ENCODE data around the gene MED13. TPM values are rescaled to one million over a fixed set of nuclear protein-coding genes. Genes with fewer than 3 reads are reported as not detected.

The MED13 gene
- total RNA-seq, 2 donors from 2014 or later, result 37.4 to 41.5 TPM

DNA sequence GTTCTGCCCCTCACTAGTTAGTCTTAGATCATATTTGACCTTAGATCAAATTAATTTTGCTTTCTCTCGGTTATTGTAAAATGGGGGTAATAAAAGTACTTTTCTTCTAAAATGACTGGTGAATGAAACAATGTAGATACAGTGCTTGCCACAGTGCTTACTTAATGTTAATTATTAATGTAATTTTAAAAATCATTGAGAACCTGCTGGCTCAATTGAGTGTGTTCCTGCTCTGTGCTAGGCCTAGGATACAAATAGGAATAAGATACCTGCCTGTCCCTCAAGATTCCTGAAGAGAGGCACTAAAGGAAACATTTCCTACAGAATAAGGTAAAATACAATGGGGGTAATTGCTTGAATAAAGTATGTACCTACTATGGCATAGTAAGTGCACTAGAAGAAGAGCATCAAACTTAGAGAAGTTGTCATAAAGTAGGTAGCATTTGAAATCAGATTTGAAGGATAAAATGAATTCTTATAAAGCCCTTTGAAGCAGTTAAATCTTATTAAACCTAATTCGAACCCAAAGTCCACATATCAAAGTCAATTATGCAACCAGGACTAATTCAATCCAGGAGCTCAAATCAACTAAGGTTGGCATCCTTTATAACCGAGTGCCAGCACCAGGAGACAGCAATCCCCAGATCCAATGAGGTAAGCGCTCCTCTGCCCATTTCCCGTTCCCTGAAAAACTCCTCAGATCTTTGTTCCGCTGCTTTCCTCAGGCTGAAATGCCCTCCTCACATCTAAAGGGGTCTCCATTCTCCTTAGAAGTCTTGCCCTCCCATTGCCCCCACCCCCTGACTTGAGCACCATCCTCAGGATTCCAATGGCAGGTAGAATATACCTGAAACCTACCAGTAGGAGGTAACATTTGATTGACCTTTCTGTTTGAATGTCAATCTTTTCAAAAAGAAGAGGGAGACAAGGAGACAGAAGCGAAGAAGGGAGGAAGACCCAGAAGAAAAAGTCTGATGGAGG is 2.4 kb upstream of the MED13 start:
- no peak overlapping the region for H3K4me3 ChIP-seq
- ATAC-seq (no peak), DNase-seq (no peak)
- peak overlapping the region in 3 of 4 donors; percentile 94 to 98 (median 95) for H3K27ac ChIP-seq
- H3K27me3 ChIP-seq, result no peaks in the 10 kb centered on the region
- no peak for TF ChIP-seq POLR2A (IDR thresholded peaks at IDR 0.05)
- TF ChIP-seq, protein P1, sequence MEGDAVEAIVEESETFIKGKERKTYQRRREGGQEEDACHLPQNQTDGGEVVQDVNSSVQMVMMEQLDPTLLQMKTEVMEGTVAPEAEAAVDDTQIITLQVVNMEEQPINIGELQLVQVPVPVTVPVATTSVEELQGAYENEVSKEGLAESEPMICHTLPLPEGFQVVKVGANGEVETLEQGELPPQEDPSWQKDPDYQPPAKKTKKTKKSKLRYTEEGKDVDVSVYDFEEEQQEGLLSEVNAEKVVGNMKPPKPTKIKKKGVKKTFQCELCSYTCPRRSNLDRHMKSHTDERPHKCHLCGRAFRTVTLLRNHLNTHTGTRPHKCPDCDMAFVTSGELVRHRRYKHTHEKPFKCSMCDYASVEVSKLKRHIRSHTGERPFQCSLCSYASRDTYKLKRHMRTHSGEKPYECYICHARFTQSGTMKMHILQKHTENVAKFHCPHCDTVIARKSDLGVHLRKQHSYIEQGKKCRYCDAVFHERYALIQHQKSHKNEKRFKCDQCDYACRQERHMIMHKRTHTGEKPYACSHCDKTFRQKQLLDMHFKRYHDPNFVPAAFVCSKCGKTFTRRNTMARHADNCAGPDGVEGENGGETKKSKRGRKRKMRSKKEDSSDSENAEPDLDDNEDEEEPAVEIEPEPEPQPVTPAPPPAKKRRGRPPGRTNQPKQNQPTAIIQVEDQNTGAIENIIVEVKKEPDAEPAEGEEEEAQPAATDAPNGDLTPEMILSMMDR (IDR thresholded peaks at IDR 0.05), result no peak
- H3K36me3 ChIP-seq (replicated peaks in 1 of 2; ENCODE audit: insufficient read depth in 1 of 2, low read depth in 2 of 2), result no peaks in the 10 kb centered on the region
- peaks cover 35% of the 10 kb centered on the region for H3K4me1 ChIP-seq
- 64 to 70% methylated on average over 7 of the region's 7 CpGs for WGBS, 2 donors
- H3K9me3 ChIP-seq, result no peaks in the 10 kb centered on the region
- intact Hi-C loops (cut with DNase I), result no loop called here

DNA sequence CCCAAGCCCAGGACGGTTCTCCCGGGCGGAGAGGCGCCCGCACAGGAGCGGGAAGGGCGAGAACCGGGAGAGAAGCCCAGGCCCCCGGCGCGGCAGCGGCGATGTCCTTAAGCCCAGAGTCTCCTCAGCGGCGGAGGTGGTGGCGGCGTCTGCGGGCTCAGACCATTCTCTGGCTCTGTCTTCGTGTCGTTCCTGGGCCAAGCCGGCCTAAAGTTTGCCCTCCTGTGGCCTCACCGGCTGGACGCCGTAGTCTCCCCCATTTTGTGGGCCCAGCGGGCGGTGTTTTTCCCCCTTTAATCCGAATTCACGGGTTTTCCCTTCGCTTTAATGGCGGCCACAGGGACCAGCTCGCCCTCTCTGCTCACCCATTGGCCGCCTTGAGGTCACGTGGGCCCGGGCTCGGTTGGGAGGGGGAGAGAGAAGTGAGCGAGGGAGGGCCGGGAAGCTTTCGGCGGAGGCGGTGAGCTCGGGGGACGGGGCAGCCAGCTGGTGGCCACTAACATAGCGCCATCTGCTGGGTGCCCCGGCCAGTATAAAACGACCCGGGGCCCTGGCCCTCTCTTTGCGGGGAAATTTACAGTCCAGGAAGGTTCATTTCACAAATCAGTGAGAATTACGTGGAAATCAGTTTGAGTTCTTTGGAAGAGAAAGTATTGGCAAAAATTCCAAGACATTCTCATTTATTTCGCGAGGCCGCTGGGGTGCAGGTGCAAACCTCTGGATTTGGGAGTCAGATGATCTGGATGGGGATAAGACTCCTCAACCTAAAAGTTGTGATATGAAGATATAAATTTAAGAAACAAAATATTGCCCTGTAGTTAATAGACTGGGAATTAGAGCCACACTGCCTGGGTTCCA is 762 bp upstream of the MED13 start:
- no peaks in the 10 kb centered on the region for H3K36me3 ChIP-seq (replicated peaks in 1 of 2; ENCODE audit: insufficient read depth in 1 of 2, low read depth in 2 of 2)
- ATAC-seq (peak; percentile 97), DNase-seq (peak; percentile 98)
- peaks cover 45% of the 10 kb centered on the region for H3K4me1 ChIP-seq
- H3K4me3 ChIP-seq, result peak overlapping the region; percentile 64 to 85
- intact Hi-C loops (cut with DNase I), result no loop called here
- H3K27me3 ChIP-seq, result no peaks in the 10 kb centered on the region
- WGBS, 2 donors, result 1 to 5% methylated on average over 23 to 50 of the region's 51 CpGs
- H3K9me3 ChIP-seq, result no peaks in the 10 kb centered on the region
- TF ChIP-seq, protein P1 (IDR thresholded peaks at IDR 0.05), result peak; percentile 84 to 95 (median 93)
- TF ChIP-seq POLR2A (IDR thresholded peaks at IDR 0.05), result peak; percentile 51 to 85 (median 84)
- H3K27ac ChIP-seq, result peak overlapping the region; percentile 91 to 98 (median 94)

DNA sequence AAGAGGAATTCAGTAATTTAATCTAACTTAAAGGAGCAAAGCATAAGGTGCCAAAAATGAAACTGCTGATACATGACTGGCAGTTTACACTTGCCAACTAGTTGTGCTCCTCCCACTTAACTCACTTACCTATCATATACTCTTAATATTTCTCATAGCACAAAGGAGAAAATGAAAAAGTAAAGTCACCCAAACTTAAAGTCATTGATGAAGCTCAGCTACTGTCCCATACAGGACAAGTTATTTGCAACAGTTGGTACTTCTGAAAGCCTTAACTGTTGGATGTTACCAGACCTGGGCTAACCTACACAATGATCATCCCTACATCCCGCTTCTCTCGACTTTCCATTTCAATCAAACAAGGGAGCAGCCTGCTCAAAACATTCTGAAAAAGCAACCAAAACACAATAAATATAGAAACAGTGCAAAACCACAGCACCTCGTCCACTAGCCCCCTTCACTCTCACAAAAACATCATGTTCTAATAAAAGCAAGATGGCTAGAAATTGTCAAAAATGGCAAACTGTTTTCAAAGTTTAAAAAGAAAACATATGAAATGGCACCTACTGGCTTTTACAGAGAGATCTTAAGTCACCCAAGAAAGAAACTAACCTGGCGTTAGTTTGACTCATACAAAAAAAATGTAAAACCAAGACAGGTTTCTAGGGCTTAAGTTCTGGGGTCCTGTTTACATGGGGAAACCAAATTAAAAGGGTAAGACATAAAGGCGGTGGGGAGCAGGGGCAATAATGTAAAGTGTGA is 868 bp downstream of the MED13 start:
- ATAC-seq (no peak), DNase-seq (peak in 2 of 4 donors; percentile 25 to 37)
- no peaks in the 10 kb centered on the region for H3K36me3 ChIP-seq (replicated peaks in 1 of 2; ENCODE audit: insufficient read depth in 1 of 2, low read depth in 2 of 2)
- 1% methylated on average over 5 of the region's 5 CpGs for WGBS, 2 donors
- H3K27ac ChIP-seq, result peak overlapping the region; percentile 91 to 98 (median 94)
- TF ChIP-seq, protein P1 (IDR thresholded peaks at IDR 0.05), result no peak
- TF ChIP-seq POLR2A (IDR thresholded peaks at IDR 0.05), result no peak
- H3K4me3 ChIP-seq, result peak overlapping the region; percentile 68 to 70
- intact Hi-C loops (cut with DNase I), result no loop called here
- H3K4me1 ChIP-seq, result peaks cover 61% of the 10 kb centered on the region
- H3K9me3 ChIP-seq, result no peaks in the 10 kb centered on the region
- H3K27me3 ChIP-seq, result no peaks in the 10 kb centered on the region

DNA sequence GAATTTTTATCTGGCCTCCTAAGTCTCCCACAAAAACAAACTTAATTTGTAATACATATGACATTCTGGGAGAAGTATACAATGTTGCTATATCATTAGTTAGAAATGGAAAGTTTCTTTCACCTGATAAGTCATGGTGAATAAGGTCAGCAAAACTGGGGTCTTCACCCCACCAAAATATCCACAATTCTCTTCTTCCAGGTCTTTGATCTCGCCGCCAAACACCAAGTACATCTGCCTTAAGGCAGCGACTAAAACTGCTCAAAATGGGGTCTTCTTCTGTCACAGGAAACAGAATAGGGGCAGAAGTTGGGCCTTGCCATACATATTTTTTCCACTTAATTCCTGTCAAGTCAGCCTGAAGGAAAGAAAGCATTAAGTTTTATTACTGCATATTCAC is 2.1 kb downstream of the MED13 start:
- WGBS, 2 donors, result 51 to 64% methylated on average over 3 of the region's 3 CpGs
- peaks cover 68% of the 10 kb centered on the region for H3K4me1 ChIP-seq
- H3K36me3 ChIP-seq (replicated peaks in 1 of 2; ENCODE audit: insufficient read depth in 1 of 2, low read depth in 2 of 2), result no peaks in the 10 kb centered on the region
- intact Hi-C loops (cut with DNase I), result no loop called here
- no peaks in the 10 kb centered on the region for H3K27me3 ChIP-seq
- H3K4me3 ChIP-seq, result peak overlapping the region in 1 of 2 donors; percentile 1
- H3K9me3 ChIP-seq, result no peaks in the 10 kb centered on the region
- H3K27ac ChIP-seq, result peak overlapping the region in 2 of 4 donors; percentile 1 to 95
- ATAC-seq (no peak), DNase-seq (no peak)
- no peak for TF ChIP-seq POLR2A (IDR thresholded peaks at IDR 0.05)
- TF ChIP-seq, protein P1 (IDR thresholded peaks at IDR 0.05), result no peak
